VCaP (cell line): ENCODE measurements around the gene SLC16A10.

Source experiments
- H3K27ac ChIP-seq: fragments of 450-650 bp; 2 replicates; pipeline ENCODE4 v1.5.1; 2017
- TF ChIP-seq, protein P1 (sequence below): fragments of 450-650 bp; conservative IDR thresholded peaks from 2 replicates; pipeline ENCODE4 v1.5.1; 2017; ENCODE audit warnings: mild to moderate bottlenecking, moderate library complexity

The SLC16A10 gene

DNA sequence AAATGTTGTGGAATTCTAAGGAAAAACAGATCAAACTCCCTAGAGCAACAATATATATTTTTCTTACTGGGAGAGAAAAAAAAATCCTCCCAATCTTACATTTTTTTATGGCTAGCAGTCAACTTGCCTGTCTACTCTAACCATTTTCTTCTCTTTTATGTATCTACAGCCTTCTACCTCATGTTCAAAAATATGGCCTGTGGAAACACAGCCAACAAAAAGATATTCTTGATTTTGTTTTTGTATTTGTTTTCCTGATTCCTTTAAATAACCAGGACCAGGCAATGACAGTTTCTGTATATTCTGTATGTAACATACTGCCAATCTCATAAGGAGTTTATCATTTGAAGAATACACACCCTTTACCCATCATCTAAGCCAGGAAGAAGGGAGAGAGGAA, 13.0 kb upstream of the SLC16A10 start:
- TF ChIP-seq, protein P1, sequence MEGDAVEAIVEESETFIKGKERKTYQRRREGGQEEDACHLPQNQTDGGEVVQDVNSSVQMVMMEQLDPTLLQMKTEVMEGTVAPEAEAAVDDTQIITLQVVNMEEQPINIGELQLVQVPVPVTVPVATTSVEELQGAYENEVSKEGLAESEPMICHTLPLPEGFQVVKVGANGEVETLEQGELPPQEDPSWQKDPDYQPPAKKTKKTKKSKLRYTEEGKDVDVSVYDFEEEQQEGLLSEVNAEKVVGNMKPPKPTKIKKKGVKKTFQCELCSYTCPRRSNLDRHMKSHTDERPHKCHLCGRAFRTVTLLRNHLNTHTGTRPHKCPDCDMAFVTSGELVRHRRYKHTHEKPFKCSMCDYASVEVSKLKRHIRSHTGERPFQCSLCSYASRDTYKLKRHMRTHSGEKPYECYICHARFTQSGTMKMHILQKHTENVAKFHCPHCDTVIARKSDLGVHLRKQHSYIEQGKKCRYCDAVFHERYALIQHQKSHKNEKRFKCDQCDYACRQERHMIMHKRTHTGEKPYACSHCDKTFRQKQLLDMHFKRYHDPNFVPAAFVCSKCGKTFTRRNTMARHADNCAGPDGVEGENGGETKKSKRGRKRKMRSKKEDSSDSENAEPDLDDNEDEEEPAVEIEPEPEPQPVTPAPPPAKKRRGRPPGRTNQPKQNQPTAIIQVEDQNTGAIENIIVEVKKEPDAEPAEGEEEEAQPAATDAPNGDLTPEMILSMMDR, result no peak
- peak overlapping the region; percentile 88 for H3K27ac ChIP-seq

DNA sequence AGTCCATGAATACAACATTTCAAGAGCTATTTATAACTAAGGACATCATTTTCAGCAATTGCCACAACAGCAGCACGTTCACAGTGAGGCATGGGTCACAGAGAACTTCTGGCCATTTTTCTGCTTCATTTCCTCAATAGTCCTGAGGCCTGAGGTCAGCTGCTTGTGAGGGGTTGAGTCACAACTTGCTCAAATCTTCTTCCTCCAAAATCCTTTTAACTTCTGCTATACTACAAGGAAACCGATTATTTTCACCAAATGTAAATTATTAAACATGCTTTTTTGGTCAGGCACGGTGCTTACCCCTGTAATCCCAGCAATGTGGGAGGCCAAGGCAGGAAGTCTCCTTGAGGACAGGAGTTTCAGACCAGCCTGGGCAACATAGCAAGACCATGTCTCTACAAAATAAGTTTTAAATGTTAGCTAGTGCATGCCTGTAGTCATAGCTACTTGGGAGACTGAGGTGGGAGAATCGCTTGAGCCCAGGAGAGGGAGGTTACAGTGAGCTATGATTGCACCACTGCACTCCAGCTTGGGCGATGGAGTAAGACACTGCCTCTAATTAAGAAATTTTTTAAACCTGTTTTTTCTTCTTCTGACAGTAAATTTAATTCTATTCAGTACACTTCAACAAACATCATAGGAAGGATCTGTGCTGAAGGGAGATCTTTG, 11.1 kb upstream of the SLC16A10 start:
- no peak overlapping the region for H3K27ac ChIP-seq
- TF ChIP-seq, protein P1, result no peak

DNA sequence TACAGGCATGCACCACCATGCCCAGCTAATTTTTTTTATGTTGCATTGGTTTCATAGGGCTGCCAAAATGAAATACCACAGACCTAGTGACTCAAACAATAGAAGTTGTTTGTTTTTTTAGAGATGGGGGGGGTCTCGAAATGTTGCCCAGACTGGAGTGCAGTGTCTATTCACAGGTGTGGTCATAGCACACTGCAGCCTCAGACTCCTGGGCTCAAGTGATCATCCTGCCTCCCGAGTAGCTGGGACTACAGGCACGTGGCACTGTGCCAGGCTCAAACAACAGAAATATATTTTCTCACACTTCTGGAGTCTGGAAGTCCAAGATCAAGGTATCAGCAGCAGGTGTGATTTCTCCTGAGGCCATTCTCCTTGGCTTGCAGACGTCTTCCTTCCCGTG, 6.6 kb upstream of the SLC16A10 start:
- no peak overlapping the region for H3K27ac ChIP-seq
- TF ChIP-seq, protein P1, result no peak

DNA sequence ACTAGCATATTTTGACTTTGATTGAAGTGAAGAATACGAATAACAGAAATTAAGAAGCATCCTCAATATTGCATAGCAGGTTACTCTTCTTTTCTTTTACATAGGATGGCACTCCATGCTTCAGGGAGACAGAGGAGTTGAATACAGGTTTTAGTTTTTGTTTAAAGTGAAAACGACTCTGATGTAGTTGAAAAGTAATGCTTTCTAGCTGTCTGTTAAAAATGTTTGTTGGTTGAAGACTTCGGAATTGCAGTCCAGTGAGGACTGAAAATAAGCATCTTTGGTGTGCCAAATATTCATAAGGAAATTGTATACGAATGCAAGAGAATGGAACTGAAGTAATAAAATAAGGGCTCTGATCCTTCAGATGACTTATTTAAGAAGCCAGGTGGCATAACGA, 618 bp upstream of the SLC16A10 start:
- peak overlapping the region; percentile 85 for H3K27ac ChIP-seq
- TF ChIP-seq, protein P1, result no peak

DNA sequence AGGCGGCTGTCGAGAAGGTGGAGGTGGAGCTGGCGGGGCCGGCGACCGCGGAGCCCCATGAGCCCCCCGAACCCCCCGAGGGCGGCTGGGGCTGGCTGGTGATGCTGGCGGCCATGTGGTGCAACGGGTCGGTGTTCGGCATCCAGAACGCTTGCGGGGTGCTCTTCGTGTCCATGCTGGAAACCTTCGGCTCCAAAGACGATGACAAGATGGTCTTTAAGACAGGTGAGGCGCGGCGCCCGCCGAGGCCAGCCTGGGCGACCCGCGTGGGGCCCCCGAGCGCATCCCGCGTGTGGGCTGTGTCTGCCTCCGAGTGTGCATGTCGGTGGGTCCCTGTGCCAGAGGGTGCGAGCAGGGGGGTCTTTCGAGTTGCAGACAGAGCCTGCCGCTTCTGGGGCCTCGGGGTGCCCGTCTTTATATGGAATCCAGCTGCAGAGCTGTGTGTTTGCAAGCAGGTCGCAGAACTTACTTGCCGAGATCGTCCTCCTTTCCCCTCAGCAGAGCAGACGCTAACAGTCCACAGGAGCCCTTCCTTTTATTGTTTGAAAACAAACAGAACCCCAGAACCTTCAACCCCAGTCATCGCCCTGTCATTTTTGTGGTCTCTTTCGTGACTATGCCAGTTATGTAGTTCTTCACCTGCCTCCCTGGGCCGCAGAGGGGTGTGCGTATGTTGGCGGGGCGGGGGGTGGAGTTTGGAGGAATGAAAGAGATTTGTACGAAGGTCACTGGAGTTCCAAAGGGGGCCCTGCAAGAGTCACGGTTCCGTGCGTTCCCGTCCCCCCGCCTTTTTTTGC, 766 bp downstream of the SLC16A10 start:
- peak overlapping the region; percentile 85 for H3K27ac ChIP-seq
- TF ChIP-seq, protein P1, result no peak

DNA sequence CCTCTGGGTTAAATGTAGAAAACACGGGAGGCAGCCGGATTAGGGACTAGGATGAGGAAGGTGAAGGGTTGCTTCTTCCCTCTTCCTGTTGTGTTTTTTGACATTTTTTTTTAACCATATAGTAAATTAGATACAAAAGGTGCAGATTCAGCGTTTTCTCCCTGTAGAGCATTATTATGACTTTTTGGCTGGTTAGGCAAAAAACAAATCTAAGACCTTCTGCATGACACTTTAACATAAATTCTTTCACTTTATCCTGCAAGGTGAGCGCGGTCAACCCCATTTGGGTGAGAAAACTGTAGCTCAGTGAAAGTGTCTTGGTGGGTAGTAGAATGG, 1.3 kb downstream of the SLC16A10 start:
- H3K27ac ChIP-seq, result peak overlapping the region; percentile 85; the same call in 1 of the 2 replicates
- TF ChIP-seq, protein P1, result no peak

DNA sequence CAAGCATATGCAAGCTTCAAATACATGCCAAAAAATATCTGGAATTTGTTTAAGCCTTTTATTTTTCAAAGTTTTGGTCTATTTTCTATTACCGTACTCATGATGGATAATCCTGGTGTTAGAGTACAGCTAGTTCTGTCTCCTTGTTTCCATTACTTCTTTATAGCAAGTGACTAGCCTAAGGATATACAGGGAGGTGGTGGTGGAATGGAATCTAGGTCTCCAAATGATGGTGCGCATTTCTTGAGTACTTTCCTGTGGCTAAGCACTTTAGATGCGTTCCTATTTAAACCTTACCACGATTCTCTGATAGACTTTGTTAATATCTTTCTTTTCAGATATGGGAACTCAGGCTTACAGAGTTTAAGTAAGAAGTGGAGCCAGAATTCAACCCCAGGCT, 3.5 kb downstream of the SLC16A10 start:
- TF ChIP-seq, protein P1, result no peak

More for the DNA sequence above, 3.5 kb downstream of the SLC16A10 start:
- no peak overlapping the region for H3K27ac ChIP-seq
